GM23338 (cell line): ENCODE results near the gene COBL. TPM values are rescaled to one million over a fixed set of nuclear protein-coding genes. Genes with fewer than 3 reads are reported as not detected.

Experiments
- ATAC-seq: fragments of 200-7000 bp; cut with Tn5 transposase; 3 replicates; pipeline ENCODE4 v1.9.1; 2020
- DNase-seq: peaks from one replicate; pipeline ENCODE4 v3.0.0-alpha.2; 2015; ENCODE audit warnings: low spot score
- H2AFZ ChIP-seq: fragments of 200-600 bp; sonication (generic); 2 replicates; pipeline ENCODE4 v1.8.0; 2016; ENCODE audit warnings: antibody characterized with exemption, mild to moderate bottlenecking, moderate library complexity
- H3F3A ChIP-seq: fragments of 200-600 bp; sonication (generic); replicated peaks from 2 replicates; pipeline ENCODE4 v1.8.0; 2017; ENCODE audit warnings: antibody characterized with exemption, mixed run types, low read depth
- H3K27ac ChIP-seq: fragments of 200-600 bp; sonication (generic); 2 replicates; pipeline ENCODE4 v1.6.1; 2016; ENCODE audit warnings: low read depth
- H3K27me3 ChIP-seq: fragments of 200-600 bp; sonication (generic); 2 replicates; pipeline ENCODE4 v1.8.0; 2016; ENCODE audit warnings: mild to moderate bottlenecking, mixed run types, moderate library complexity; ENCODE audit not compliant: insufficient read depth
- H3K36me3 ChIP-seq: fragments of 200-600 bp; sonication (generic); 2 replicates; pipeline ENCODE4 v1.8.0; 2016; ENCODE audit warnings: mild to moderate bottlenecking; ENCODE audit not compliant: insufficient read depth
- H3K4me1 ChIP-seq: fragments of 200-600 bp; sonication (generic); 2 replicates; pipeline ENCODE4 v1.8.0; 2016; ENCODE audit warnings: mild to moderate bottlenecking, moderate library complexity; ENCODE audit not compliant: insufficient read depth
- H3K4me2 ChIP-seq: fragments of 200-600 bp; sonication (generic); 2 replicates; pipeline ENCODE4 v1.7.1; 2017; ENCODE audit warnings: mixed run types
- H3K4me3 ChIP-seq: fragments of 200-600 bp; sonication (generic); 2 replicates; pipeline ENCODE4 v1.6.1; 2016; ENCODE audit warnings: mixed run types
- H3K79me2 ChIP-seq: fragments of 200-600 bp; sonication (generic); replicated peaks from 2 replicates; pipeline ENCODE4 v1.8.0; 2017; ENCODE audit warnings: mild to moderate bottlenecking; ENCODE audit not compliant: insufficient read depth
- H3K9me2 ChIP-seq: fragments of 200-600 bp; sonication (generic); 2 replicates; pipeline ENCODE4 v1.8.0; 2017; ENCODE audit not compliant: insufficient read depth
- H4K20me1 ChIP-seq: fragments of 200-600 bp; sonication (generic); replicated peaks from 2 replicates; pipeline ENCODE4 v1.8.0; 2017; ENCODE audit warnings: mild to moderate bottlenecking; ENCODE audit not compliant: insufficient read depth
- H3K27ac Mint-ChIP-seq: 2 replicates; pipeline ENCODE4 v1.8.0; 2020; ENCODE audit warnings: inconsistent platforms, mild to moderate bottlenecking, moderate library complexity, mixed read lengths
- H3K27me3 Mint-ChIP-seq: 3 replicates; pipeline ENCODE4 v1.8.0; 2022; ENCODE audit warnings: low read depth, mild to moderate bottlenecking, moderate library complexity, mixed read lengths, inconsistent platforms; ENCODE audit not compliant: insufficient read depth, poor library complexity
- H3K36me3 Mint-ChIP-seq: 3 replicates; pipeline ENCODE4 v1.8.0; 2021; ENCODE audit warnings: low read depth, mild to moderate bottlenecking, inconsistent platforms, moderate library complexity, mixed read lengths
- H3K4me1 Mint-ChIP-seq: 3 replicates; pipeline ENCODE4 v1.8.0; 2020; ENCODE audit warnings: mild to moderate bottlenecking, inconsistent platforms, mixed read lengths
- H3K4me3 Mint-ChIP-seq: 3 replicates; pipeline ENCODE4 v1.8.0; 2021; ENCODE audit warnings: moderate library complexity, mild to moderate bottlenecking, inconsistent platforms, mixed read lengths
- H3K9me3 Mint-ChIP-seq: 3 replicates; pipeline ENCODE4 v1.8.0; 2020; ENCODE audit warnings: moderate library complexity, mild to moderate bottlenecking, inconsistent platforms, mixed read lengths
- CREB1 ChIP-seq: fragments of 250-450 bp; sonication (Bioruptor Pico); IDR thresholded peaks from 2 replicates; pipeline ENCODE4 v1.5.0; 2020; ENCODE audit warnings: low read depth, mild to moderate bottlenecking, moderate library complexity
- ETS1 ChIP-seq: IDR thresholded peaks from 2 replicates; pipeline ENCODE4 v1.6.1; 2016; ENCODE audit warnings: antibody characterized with exemption
- NANOG ChIP-seq: IDR thresholded peaks from 2 replicates; pipeline ENCODE4 v1.6.1; 2016; ENCODE audit warnings: antibody characterized with exemption, borderline replicate concordance
- REST ChIP-seq: IDR thresholded peaks from one replicate; pipeline ENCODE4 v1.6.1; 2018; ENCODE audit warnings: antibody characterized with exemption; ENCODE audit not compliant: unreplicated experiment
- ZNF114 ChIP-seq: fragments of 250-450 bp; sonication (Bioruptor Pico); IDR thresholded peaks from 2 replicates; pipeline ENCODE4 v1.5.0; 2020; ENCODE audit warnings: mild to moderate bottlenecking, moderate library complexity
- ZNF462 ChIP-seq: fragments of 250-450 bp; sonication (Bioruptor Pico); IDR thresholded peaks from 2 replicates; pipeline ENCODE4 v1.5.0; 2020; ENCODE audit warnings: mild to moderate bottlenecking, moderate library complexity
- polyA plus RNA-seq: library from polyadenylated mRNA; unstranded; fragments of >200 nt; fragmentation: Nextera tagmentation; extraction: Ambion mirVana; gene quantifications from 2 replicates; pipeline ENCODE4 v1.2.1, GENCODE V29; 2016
- total RNA-seq: library from RNA; depleted of rRNA; stranded (reverse); fragments of >200 nt; shearing (Covaris generic); gene quantifications from 2 replicates; pipeline ENCODE4 v1.2.3, GENCODE V29; 2014

Gene COBL
- total and polyA plus RNA-seq, 2 experiments from 2014 or later = 18.3 to 51.9 TPM

DNA sequence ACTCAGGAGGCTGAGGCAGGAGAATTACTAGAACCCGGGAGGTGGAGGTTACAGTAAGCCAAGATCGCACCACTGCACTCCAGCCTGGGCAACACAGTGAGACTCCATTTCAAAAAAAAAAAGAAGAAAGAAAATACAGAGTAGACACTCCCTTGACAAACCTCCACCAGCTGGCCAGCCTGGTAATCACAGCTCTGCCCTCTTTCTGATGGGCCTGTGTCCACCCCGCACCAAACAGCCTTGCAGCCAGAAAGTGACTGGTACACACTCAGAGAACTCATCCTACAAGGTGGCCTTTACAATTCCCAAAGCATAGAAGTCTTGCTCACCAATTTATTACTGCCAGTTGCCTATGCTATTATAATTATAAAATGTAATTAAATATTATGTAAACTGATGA, 66.6 kb downstream of the COBL start:
- Histone ChIP-seq H3K4me1 (peaks cover 12% of the 10 kb centered on the region), H3K27ac (no peak overlapping the region), H3K9me2 (no peaks in the 10 kb centered on the region), H3K27me3 (no peaks in the 10 kb centered on the region), H3K79me2 (peaks cover 100% of the 10 kb centered on the region), H4K20me1 (peaks cover 31% of the 10 kb centered on the region), H3K4me2 (no peak overlapping the region), H3K4me3 (no peak overlapping the region), H3F3A (no peaks in the 10 kb centered on the region), H2AFZ (no peak overlapping the region), H3K36me3 (no peaks in the 10 kb centered on the region)
- ATAC-seq (no peak), DNase-seq (no peak)
- no peak overlapping the region for H3K27ac Mint-ChIP-seq
- no peak overlapping the region for H3K4me3 Mint-ChIP-seq
- H3K4me1 Mint-ChIP-seq = peaks cover 8% of the 10 kb centered on the region; the same call in 2 of the 3 replicates
- no peaks in the 10 kb centered on the region for H3K27me3 Mint-ChIP-seq
- no peaks in the 10 kb centered on the region for H3K36me3 Mint-ChIP-seq
- TF ChIP-seq NANOG (no peak), ZNF114 (CRISPR knock-in tag) (no peak), CREB1 (CRISPR knock-in tag) (no peak), REST (no peak), ETS1 (no peak), ZNF462 (CRISPR knock-in tag) (no peak)
- H3K9me3 Mint-ChIP-seq = no peaks in the 10 kb centered on the region; the same call in 2 of the 3 replicates
